HG03108 (cell line): ENCODE results near the gene ONECUT1.
"Not testable (repeated sequence)": the region's sequence is repeated elsewhere in the genome, so short reads cannot be mapped to it uniquely, and the experiment has no call there.

Experiments
- ATAC-seq: cut with Tn5 transposase; IDR thresholded peaks from one replicate; pipeline ENCODE4 v1.9.1; 2021; ENCODE audit warnings: moderate library complexity; ENCODE audit not compliant: unreplicated experiment

ONECUT1 gene

DNA sequence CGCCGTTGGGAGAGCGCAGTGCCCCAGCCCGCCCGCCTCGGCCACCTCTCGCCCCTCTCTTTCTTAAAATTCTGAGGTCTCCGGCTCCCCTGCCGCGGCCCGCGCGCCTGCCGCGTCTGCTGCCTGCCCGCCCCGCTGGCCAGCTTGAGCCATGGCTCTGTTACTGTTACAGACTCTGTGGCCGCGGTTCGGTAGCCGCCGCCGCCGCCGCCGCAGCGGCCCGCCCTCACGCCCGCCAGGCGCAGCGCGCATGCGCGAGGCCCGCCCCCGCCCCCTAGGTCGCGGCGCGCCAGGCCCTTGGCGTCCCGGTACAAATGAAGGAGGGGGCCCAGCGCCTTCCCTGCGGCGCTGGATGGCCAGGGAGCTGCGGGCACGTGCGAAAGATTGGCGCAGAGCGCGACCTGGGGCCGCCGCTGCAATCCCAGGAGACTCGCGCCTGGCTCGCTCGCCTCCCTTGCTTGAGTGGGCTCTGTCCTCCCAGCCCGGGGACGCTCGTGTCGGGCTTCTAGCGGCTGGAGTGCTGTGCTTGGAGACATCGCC, at the start of gene ONECUT1:
TSS of gene ONECUT1 (minus strand) at position 168 of the 540 bp plus-strand sequence. CDS start 452 bp downstream, outside the sequence.
- ATAC-seq = no peak

DNA sequence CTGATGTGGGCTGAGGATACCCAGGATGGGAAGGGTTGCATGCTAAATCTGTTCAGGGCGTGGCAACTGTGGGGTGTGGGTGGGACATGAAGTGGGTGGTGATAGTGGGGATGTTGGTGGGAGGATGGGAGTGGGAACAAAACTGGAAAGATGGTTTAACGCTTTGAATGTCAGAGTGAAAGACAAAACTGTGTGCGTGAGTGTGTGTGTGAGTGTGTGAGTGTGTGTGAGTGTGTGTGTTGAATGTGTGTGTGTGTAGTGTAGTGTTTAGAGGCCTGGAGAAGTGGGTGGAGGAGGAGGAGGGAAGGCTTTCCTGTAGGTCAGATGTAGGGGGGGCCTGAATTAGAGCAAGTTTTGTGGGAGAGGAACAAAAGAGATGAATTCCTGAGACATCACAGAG, 44.2 kb upstream of the ONECUT1 start:
- ATAC-seq = no peak

DNA sequence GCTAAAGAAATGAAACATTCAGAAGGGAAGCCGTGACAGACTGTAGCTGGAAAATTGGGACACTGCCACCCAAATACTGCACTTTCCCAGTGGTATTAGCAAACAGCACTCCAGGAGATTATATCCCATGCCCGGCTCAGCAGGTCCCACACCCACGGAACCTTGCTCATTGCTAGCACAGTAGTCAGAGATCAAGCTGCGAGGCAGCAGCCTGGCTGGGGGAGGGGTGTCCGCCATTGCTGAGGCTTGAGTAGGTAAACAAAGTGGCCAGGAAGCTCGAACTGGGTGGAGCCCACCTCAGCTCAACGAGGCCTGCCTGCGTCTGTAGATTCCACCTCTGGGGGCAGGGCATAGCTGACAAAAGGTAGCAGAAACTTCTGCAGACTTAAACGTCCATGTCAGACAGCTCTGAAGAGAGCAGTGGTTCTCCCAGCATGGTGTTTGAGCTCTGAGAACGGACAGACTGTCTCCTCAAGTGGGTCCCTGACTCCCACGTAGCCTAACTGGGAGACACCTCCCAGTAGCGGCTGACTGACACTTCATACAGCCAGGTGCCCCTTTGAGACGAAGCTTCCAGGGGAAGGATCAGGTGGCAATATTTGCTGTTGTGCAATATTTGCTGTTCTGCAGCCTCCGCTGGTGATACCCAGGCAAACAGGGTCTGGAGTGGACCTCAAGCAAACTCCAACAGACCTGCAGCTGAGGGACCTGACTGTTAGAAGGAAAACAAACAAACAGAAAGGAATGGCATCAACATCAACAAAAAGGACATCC, 34.2 kb upstream of the ONECUT1 start:
- not testable (repeated sequence) for ATAC-seq

- no peak for ATAC-seq
Observed at GRCh38 chr15:52822475-52822874, 32.3 kb upstream of the ONECUT1 start.

GRCh38 chr15:52819253-52819652, 29.1 kb upstream of the ONECUT1 start:
- ATAC-seq = no peak

DNA sequence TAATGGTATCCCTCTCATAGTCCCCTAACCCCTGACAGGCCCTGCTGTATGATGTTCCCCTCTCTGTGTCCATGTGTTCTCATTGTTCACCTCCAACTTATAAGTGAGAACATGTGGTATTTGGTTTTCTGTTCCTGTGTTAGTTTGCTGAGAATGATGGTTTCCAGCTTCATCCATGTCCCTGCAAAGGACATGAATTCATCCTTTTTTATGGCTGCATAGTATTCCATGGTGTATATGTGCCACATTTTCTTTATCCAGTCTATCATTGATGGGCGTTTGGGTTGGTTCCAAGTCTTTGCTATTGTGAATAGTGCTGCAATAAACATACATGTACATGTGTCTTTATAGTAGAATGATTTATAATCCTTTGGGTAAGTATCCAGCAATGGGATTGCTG, 25.8 kb upstream of the ONECUT1 start:
- not testable (repeated sequence) for ATAC-seq

DNA sequence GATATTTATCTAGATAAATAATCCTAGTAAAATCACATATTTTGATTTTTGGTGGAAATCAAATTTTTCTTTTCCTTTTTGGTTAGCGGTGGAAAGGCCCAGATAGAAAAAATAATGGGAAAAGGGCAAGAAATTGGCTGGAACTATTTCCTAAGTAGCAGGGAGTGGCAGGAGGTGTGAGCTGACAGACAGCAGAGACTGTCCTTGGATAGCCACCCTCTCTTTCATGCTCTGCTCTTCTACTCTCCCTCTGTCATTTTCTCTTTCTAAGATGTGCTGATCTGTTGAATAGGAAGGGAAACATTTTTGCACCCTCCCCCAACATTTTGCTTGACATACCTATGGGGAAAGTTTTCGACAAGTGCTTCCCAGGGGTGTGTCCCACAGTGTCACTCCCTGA, 18.9 kb upstream of the ONECUT1 start:
- ATAC-seq = no peak

DNA sequence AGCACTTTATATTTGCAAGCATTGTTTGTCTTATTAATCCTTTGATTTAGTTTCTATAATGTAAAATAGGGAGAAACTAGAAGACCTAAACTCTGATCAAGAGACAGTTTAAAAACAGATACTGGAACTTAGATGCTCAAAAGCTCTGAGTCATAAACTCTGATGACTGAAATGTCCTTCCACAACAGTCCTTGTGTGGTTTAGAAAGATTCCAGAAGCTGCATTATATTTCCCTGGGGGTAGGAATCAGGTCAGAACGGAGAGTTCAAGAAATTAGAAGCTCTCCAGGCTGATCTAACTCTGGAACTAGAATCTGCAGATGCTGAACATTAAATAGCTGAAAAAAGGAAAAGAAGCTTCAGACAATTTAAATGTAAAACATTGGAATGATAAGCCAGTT, 18.3 kb upstream of the ONECUT1 start:
- no peak for ATAC-seq

- no peak for ATAC-seq
Observed at GRCh38 chr15:52806284-52806655, 16.1 kb upstream of the ONECUT1 start.

- ATAC-seq = no peak
Observed at GRCh38 chr15:52805351-52806283, 15.5 kb upstream of the ONECUT1 start.

- ATAC-seq = no peak
Observed at GRCh38 chr15:52804526-52805081, 14.5 kb upstream of the ONECUT1 start.

- ATAC-seq = no peak
Observed at GRCh38 chr15:52803467-52804306, 13.6 kb upstream of the ONECUT1 start.

DNA sequence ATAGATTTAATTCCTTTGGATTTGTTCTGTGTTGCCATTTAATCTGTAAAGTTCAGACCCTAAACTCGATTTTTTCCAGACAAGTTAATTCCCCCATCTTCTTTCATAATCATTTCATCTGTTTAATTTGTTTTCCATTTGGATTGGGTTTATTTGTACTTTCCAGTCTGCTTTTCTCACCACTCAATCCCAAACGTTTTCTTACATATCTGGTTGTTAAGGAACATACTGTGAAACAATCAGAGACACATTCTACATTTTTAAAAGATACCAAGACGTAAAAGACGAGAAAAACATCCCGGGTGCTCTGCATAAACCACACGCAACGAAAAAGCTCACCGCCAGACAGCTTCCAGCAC, 13.0 kb upstream of the ONECUT1 start:
- ATAC-seq = no peak

DNA sequence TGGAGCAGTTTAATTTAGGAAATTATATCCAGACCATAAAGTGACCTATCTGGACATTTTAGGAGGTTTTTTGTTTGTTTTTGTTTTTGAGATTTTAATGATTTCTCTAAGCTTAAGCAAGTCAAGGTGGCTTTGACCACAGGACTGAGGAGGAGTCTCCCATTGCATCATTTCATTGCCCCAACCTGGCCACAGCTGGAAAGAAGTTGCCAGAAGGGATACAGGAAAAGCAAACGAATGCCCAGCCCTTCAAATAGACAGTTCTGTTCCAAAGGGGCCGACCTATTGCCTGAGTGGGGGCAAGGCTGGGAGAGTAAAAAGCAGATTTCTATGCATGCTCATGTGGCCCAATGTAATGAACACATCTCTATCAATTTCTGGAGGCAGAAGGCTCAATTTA, 12.0 kb upstream of the ONECUT1 start:
- ATAC-seq = no peak

DNA sequence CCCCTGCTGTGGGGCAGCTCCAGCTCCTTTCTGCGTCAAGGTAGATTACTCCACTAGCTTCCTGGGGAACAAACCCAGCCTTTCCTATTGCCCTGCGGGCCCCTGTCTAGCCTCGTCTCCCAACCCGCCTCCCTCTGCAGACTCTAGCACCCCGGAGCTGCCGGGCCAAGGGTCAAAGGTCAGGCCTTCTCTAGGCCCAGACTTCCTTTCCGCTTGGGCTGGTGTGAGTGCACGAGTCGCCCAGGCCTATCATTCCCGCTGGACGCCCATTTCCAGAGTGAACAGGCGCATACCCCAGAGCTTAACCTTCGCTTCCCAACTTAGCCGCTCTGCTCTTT, 11.6 kb upstream of the ONECUT1 start:
- no peak for ATAC-seq

GRCh38 chr15:52800828-52801747, 11.0 kb upstream of the ONECUT1 start:
- ATAC-seq = no peak

GRCh38 chr15:52799145-52799811, 9.1 kb upstream of the ONECUT1 start:
- ATAC-seq = no peak

GRCh38 chr15:52798529-52799101, 8.5 kb upstream of the ONECUT1 start:
- no peak for ATAC-seq
